Panc1 (cell line): ENCODE measurements around the gene TENT5C.

ENCODE experiments used
- POLR2AphosphoS5 ChIP-seq: IDR thresholded peaks from 2 replicates; pipeline ENCODE4 v1.6.1; 2012; ENCODE audit warnings: mild to moderate bottlenecking, low read depth, low read length, moderate library complexity
- SIN3A ChIP-seq: IDR thresholded peaks from 2 replicates; pipeline ENCODE4 v1.6.1; 2012; ENCODE audit warnings: low read depth, mild to moderate bottlenecking, low read length, moderate library complexity, borderline replicate concordance; ENCODE audit not compliant: insufficient read depth
- TF ChIP-seq, protein P1 (sequence below), 2 experiments: IDR thresholded peaks; 2 replicates each; pipeline ENCODE4 v1.6.1; 2011 to 2012; ENCODE audit warnings: low read depth in 2 of 2, control low read depth in 1 of 2, low read length in 1 of 2, mild to moderate bottlenecking in 1 of 2, moderate library complexity in 1 of 2; ENCODE audit not compliant: insufficient read depth in 1 of 2

DNA sequence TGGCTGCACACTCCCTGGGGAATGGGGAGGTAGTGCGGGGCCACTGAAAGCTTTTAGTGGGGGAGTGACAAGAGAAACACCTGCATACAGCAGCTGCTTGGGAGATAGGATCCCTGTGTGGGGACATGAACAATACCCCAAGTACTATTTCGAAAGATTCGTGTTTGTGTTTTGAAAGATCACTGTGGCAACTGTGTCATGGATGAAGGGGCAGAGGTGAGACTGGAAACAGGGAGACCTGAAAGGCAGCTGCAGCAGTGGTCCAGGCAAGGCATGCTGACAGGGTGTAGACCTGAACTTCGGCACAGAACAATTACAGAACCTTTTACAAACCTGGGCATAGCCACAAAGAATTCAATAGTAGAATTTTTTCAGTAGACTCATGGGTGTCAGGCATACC lies 32.9 kb downstream of the TENT5C start:
- TF ChIP-seq POLR2AphosphoS5 (no peak), SIN3A (no peak)
- TF ChIP-seq, protein P1, sequence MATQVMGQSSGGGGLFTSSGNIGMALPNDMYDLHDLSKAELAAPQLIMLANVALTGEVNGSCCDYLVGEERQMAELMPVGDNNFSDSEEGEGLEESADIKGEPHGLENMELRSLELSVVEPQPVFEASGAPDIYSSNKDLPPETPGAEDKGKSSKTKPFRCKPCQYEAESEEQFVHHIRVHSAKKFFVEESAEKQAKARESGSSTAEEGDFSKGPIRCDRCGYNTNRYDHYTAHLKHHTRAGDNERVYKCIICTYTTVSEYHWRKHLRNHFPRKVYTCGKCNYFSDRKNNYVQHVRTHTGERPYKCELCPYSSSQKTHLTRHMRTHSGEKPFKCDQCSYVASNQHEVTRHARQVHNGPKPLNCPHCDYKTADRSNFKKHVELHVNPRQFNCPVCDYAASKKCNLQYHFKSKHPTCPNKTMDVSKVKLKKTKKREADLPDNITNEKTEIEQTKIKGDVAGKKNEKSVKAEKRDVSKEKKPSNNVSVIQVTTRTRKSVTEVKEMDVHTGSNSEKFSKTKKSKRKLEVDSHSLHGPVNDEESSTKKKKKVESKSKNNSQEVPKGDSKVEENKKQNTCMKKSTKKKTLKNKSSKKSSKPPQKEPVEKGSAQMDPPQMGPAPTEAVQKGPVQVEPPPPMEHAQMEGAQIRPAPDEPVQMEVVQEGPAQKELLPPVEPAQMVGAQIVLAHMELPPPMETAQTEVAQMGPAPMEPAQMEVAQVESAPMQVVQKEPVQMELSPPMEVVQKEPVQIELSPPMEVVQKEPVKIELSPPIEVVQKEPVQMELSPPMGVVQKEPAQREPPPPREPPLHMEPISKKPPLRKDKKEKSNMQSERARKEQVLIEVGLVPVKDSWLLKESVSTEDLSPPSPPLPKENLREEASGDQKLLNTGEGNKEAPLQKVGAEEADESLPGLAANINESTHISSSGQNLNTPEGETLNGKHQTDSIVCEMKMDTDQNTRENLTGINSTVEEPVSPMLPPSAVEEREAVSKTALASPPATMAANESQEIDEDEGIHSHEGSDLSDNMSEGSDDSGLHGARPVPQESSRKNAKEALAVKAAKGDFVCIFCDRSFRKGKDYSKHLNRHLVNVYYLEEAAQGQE (IDR thresholded peaks at IDR 0.05; ENCODE audit: insufficient read depth in 1 of 2, low read depth in 2 of 2, low read length in 1 of 2) = no peak
